ENCODE data around the gene KCNH6.

Gene KCNH6

DNA sequence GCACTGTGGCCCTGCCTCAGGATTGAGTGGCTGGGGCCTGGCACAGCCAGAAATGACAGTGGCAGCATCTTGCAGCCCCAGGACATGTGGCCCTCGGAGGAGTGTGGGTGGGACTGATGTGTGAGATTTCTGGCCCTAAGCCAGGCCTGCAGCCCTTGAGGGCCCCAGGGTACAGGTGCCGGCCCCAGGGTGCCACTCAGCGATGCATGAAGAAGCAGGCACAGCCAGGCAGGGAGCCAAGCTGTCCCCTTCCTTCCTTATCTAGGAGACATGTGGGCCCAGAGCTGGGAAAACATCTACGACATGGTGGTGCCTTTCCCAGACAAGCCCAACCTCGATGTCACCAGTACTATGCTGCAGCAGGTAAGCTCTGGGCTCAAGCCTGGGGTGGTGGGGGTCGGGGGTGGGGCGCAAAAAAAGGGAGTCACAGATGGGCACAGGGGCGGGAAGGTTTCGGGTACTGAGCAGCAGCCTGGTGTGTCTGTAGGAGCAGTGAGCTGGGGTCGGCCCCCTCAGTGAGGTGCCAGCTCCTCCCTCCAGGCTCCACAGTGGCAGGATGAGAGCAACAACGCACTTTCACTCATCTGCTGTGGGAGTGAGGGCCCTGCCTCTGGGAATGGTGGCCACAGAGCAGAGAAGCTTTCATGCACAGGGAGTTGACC lies 42.2 kb upstream of the KCNH6 start:
- no peaks in the 10 kb centered on the region for H3K79me1 ChIP-seq (ENCODE audit: low read length)
- H3K27me3 ChIP-seq (ENCODE audit: insufficient read depth, low read length, poor library complexity) = no peaks in the 10 kb centered on the region
- H3K4me2 ChIP-seq (ENCODE audit: low read length) = no peak overlapping the region
- H2BK15ac ChIP-seq (replicated peaks; ENCODE audit: low read depth) = no peak overlapping the region
- no peak overlapping the region for H2BK120ac ChIP-seq (ENCODE audit: low read depth, low read length)
- no peak overlapping the region for H3K18ac ChIP-seq (ENCODE audit: low read length)
- H3K79me2 ChIP-seq (ENCODE audit: control insufficient read depth, insufficient read depth, low read length) = no peaks in the 10 kb centered on the region
- peaks cover 4% of the 10 kb centered on the region for H3K4me1 ChIP-seq (ENCODE audit: control insufficient read depth, low read depth, low read length)
- H3K9ac ChIP-seq (ENCODE audit: low read length) = no peak overlapping the region
- H3K27ac ChIP-seq (ENCODE audit: low read depth, low read length) = no peak overlapping the region
- no peak overlapping the region for H2AK5ac ChIP-seq (ENCODE audit: low read length)
- H3K36me3 ChIP-seq (ENCODE audit: control insufficient read depth, insufficient read depth, low read length) = no peaks in the 10 kb centered on the region
- H4K5ac ChIP-seq (ENCODE audit: low read length) = no peak overlapping the region
- H3K56ac ChIP-seq (ENCODE audit: low read length) = no peak overlapping the region
- no peak overlapping the region for H2BK5ac ChIP-seq (ENCODE audit: low read length)
- WGBS (ENCODE audit: extremely low coverage, insufficient coverage, low lambda C conversion rate) = no CpG with 5 or more reads among the region's 11 CpGs
- DNase-seq = no peak
- H3K4me3 ChIP-seq (ENCODE audit: low read length) = no peak overlapping the region
- peak overlapping the region; percentile 45 for H3K23ac ChIP-seq (ENCODE audit: low read length)
- no peak overlapping the region for H4K8ac ChIP-seq (ENCODE audit: low read depth, low read length)
- no peak overlapping the region for H3K4ac ChIP-seq (ENCODE audit: low read depth, low read length)

DNA sequence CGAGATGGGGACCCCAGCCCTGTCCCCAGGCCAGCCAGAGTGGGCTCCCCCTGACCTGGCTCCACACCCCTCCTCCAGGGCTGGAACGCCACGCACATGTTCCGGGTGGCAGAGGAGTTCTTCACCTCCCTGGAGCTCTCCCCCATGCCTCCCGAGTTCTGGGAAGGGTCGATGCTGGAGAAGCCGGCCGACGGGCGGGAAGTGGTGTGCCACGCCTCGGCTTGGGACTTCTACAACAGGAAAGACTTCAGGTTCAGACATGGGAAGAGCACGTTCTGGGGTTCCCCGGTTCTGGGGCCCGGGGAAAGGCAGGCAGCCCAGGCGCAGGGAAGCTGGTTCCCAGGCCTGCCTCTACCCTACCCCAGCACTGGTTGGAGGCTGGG lies 41.7 kb upstream of the KCNH6 start:
- Histone ChIP-seq H4K8ac (ENCODE audit: low read depth, low read length) (no peak overlapping the region), H3K4me1 (ENCODE audit: control insufficient read depth, low read depth, low read length) (peaks cover 2% of the 10 kb centered on the region), H4K5ac (ENCODE audit: low read length) (no peak overlapping the region), H3K18ac (ENCODE audit: low read length) (no peak overlapping the region), H2AK5ac (ENCODE audit: low read length) (no peak overlapping the region), H3K79me2 (ENCODE audit: control insufficient read depth, insufficient read depth, low read length) (no peaks in the 10 kb centered on the region), H3K27me3 (ENCODE audit: insufficient read depth, low read length, poor library complexity) (no peaks in the 10 kb centered on the region), H3K9ac (ENCODE audit: low read length) (no peak overlapping the region), H3K36me3 (ENCODE audit: control insufficient read depth, insufficient read depth, low read length) (no peaks in the 10 kb centered on the region), H2BK15ac (replicated peaks; ENCODE audit: low read depth) (no peak overlapping the region), H3K23ac (ENCODE audit: low read length) (peak overlapping the region; percentile 45), H3K4me3 (ENCODE audit: low read length) (no peak overlapping the region), H3K27ac (ENCODE audit: low read depth, low read length) (no peak overlapping the region), H3K4me2 (ENCODE audit: low read length) (no peak overlapping the region), H2BK5ac (ENCODE audit: low read length) (no peak overlapping the region), H2BK120ac (ENCODE audit: low read depth, low read length) (no peak overlapping the region), H3K56ac (ENCODE audit: low read length) (no peak overlapping the region), H3K79me1 (ENCODE audit: low read length) (no peaks in the 10 kb centered on the region), H3K4ac (ENCODE audit: low read depth, low read length) (no peak overlapping the region)
- DNase-seq = no peak
- no CpG with 5 or more reads among the region's 16 CpGs for WGBS (ENCODE audit: extremely low coverage, insufficient coverage, low lambda C conversion rate)

DNA sequence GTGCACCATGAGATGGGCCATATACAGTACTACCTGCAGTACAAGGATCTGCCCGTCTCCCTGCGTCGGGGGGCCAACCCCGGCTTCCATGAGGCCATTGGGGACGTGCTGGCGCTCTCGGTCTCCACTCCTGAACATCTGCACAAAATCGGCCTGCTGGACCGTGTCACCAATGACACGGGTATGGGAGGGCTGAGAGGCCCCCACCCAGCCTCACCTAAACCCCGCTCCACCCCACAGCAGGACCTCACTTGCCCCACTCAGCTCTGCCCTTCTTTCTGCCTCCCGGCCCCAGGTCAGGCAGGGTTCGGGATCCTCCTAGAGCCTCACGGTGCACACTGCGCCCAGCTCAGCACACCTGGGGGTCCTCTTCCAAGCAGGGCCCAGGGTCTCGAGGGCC lies 40.6 kb upstream of the KCNH6 start:
- Histone ChIP-seq H2BK5ac (ENCODE audit: low read length) (no peak overlapping the region), H3K36me3 (ENCODE audit: control insufficient read depth, insufficient read depth, low read length) (no peaks in the 10 kb centered on the region), H3K4me1 (ENCODE audit: control insufficient read depth, low read depth, low read length) (peaks cover 2% of the 10 kb centered on the region), H2BK120ac (ENCODE audit: low read depth, low read length) (no peak overlapping the region), H3K56ac (ENCODE audit: low read length) (no peak overlapping the region), H3K79me1 (ENCODE audit: low read length) (no peaks in the 10 kb centered on the region), H2AK5ac (ENCODE audit: low read length) (no peak overlapping the region), H3K4me2 (ENCODE audit: low read length) (no peak overlapping the region), H3K27ac (ENCODE audit: low read depth, low read length) (no peak overlapping the region), H3K18ac (ENCODE audit: low read length) (no peak overlapping the region), H3K9ac (ENCODE audit: low read length) (no peak overlapping the region), H3K79me2 (ENCODE audit: control insufficient read depth, insufficient read depth, low read length) (no peaks in the 10 kb centered on the region), H4K8ac (ENCODE audit: low read depth, low read length) (no peak overlapping the region), H3K4me3 (ENCODE audit: low read length) (no peak overlapping the region), H3K23ac (ENCODE audit: low read length) (no peak overlapping the region), H3K4ac (ENCODE audit: low read depth, low read length) (no peak overlapping the region), H2BK15ac (replicated peaks; ENCODE audit: low read depth) (no peak overlapping the region), H3K27me3 (ENCODE audit: insufficient read depth, low read length, poor library complexity) (no peaks in the 10 kb centered on the region), H4K5ac (ENCODE audit: low read length) (no peak overlapping the region)
- DNase-seq = no peak
- WGBS (ENCODE audit: extremely low coverage, insufficient coverage, low lambda C conversion rate) = no CpG with 5 or more reads among the region's 16 CpGs

DNA sequence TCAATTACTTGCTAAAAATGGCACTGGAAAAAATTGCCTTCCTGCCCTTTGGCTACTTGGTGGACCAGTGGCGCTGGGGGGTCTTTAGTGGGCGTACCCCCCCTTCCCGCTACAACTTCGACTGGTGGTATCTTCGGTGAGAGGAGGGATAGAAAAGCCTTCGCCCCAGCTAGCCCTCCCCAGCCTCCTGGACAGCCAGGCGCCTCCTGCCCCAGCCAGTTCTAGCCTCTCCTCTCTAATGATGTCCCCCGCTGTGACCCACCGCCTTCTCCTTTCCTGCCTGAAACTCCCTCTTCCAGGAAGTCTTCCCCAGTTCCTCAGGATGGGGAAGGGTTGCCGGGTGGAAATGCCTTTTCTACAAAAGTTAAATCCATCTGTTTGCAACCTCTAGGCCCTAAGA lies 40.1 kb upstream of the KCNH6 start:
- no peak overlapping the region for H3K18ac ChIP-seq (ENCODE audit: low read length)
- H3K79me1 ChIP-seq (ENCODE audit: low read length) = no peaks in the 10 kb centered on the region
- no peak overlapping the region for H3K4ac ChIP-seq (ENCODE audit: low read depth, low read length)
- H3K27ac ChIP-seq (ENCODE audit: low read depth, low read length) = no peak overlapping the region
- H2BK120ac ChIP-seq (ENCODE audit: low read depth, low read length) = no peak overlapping the region
- H2BK5ac ChIP-seq (ENCODE audit: low read length) = no peak overlapping the region
- H4K5ac ChIP-seq (ENCODE audit: low read length) = no peak overlapping the region
- no peak overlapping the region for H2BK15ac ChIP-seq (replicated peaks; ENCODE audit: low read depth)
- WGBS (ENCODE audit: extremely low coverage, insufficient coverage, low lambda C conversion rate) = no CpG with 5 or more reads among the region's 10 CpGs
- no peaks in the 10 kb centered on the region for H3K36me3 ChIP-seq (ENCODE audit: control insufficient read depth, insufficient read depth, low read length)
- H3K79me2 ChIP-seq (ENCODE audit: control insufficient read depth, insufficient read depth, low read length) = no peaks in the 10 kb centered on the region
- H3K56ac ChIP-seq (ENCODE audit: low read length) = no peak overlapping the region
- peaks cover 2% of the 10 kb centered on the region for H3K4me1 ChIP-seq (ENCODE audit: control insufficient read depth, low read depth, low read length)
- no peak overlapping the region for H3K4me3 ChIP-seq (ENCODE audit: low read length)
- no peak overlapping the region for H2AK5ac ChIP-seq (ENCODE audit: low read length)
- DNase-seq = no peak
- no peak overlapping the region for H3K9ac ChIP-seq (ENCODE audit: low read length)
- H3K4me2 ChIP-seq (ENCODE audit: low read length) = no peak overlapping the region
- no peaks in the 10 kb centered on the region for H3K27me3 ChIP-seq (ENCODE audit: insufficient read depth, low read length, poor library complexity)
- no peak overlapping the region for H3K23ac ChIP-seq (ENCODE audit: low read length)
- H4K8ac ChIP-seq (ENCODE audit: low read depth, low read length) = no peak overlapping the region

DNA sequence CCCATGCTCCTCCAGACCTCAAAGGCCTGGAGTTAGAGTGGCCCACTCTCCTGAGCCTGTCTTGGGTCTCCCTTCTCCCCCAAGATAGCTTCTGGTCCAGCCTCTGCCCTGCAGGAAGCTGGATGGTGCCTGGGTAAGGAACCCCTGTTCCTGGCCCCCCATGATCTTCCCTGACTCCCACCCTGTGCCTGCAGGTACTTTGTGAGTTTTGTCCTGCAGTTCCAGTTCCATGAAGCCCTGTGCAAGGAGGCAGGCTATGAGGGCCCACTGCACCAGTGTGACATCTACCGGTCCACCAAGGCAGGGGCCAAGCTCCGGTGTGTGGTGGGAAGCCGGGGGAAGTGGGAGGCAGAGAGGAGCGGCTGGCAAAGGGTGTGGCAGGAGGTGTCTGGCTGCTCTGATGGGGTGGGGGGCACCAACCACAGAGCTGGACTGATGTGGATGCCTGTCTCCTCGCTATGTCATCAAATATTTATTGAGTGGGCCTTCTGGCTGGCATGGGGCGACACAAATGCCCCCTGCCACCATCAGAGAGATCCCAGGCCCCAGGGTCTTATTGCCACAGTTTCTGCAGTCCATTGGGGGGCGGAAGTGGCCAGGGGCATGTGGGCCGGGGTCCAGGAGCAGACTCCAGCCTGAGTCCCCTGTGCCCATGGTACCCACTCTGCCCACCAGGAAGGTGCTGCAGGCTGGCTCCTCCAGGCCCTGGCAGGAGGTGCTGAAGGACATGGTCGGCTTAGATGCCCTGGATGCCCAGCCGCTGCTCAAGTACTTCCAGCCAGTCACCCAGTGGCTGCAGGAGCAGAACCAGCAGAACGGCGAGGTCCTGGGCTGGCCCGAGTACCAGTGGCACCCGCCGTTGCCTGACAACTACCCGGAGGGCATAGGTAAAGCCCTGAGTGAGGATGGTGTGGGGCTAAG lies 39.2 kb upstream of the KCNH6 start:
- H2BK120ac ChIP-seq (ENCODE audit: low read depth, low read length) = no peak overlapping the region
- no peaks in the 10 kb centered on the region for H3K79me2 ChIP-seq (ENCODE audit: control insufficient read depth, insufficient read depth, low read length)
- H3K9ac ChIP-seq (ENCODE audit: low read length) = no peak overlapping the region

More for the DNA sequence above, 39.2 kb upstream of the KCNH6 start:
- Histone ChIP-seq H2BK5ac (ENCODE audit: low read length) (no peak overlapping the region), H3K4me3 (ENCODE audit: low read length) (no peak overlapping the region), H3K56ac (ENCODE audit: low read length) (peak overlapping the region; percentile 17), H4K8ac (ENCODE audit: low read depth, low read length) (no peak overlapping the region), H3K18ac (ENCODE audit: low read length) (no peak overlapping the region), H3K79me1 (ENCODE audit: low read length) (no peaks in the 10 kb centered on the region), H3K36me3 (ENCODE audit: control insufficient read depth, insufficient read depth, low read length) (no peaks in the 10 kb centered on the region), H3K4ac (ENCODE audit: low read depth, low read length) (no peak overlapping the region), H2AK5ac (ENCODE audit: low read length) (no peak overlapping the region), H4K5ac (ENCODE audit: low read length) (no peak overlapping the region), H3K27ac (ENCODE audit: low read depth, low read length) (no peak overlapping the region), H3K27me3 (ENCODE audit: insufficient read depth, low read length, poor library complexity) (no peaks in the 10 kb centered on the region), H2BK15ac (replicated peaks; ENCODE audit: low read depth) (no peak overlapping the region), H3K4me2 (ENCODE audit: low read length) (no peak overlapping the region), H3K4me1 (ENCODE audit: control insufficient read depth, low read depth, low read length) (no peaks in the 10 kb centered on the region), H3K23ac (ENCODE audit: low read length) (no peak overlapping the region)
- no peak for DNase-seq
- no CpG with 5 or more reads among the region's 16 CpGs for WGBS (ENCODE audit: extremely low coverage, insufficient coverage, low lambda C conversion rate)
